Peyer's patch (tissue), 4 donors: ENCODE measurements around the gene RRP8. TPM values are rescaled to one million over a fixed set of nuclear protein-coding genes. Genes with fewer than 3 reads are reported as not detected.

Experiments used
- DNase-seq, 3 donors: peaks; one replicate each; pipeline ENCODE4 v3.0.0-alpha.2; 2017 to 2019
- H3K27ac ChIP-seq, 4 donors: fragments of 200-600 bp; sonication (generic); one replicate each; pipeline ENCODE4 v1.5.1; 2016 to 2019
- H3K27me3 ChIP-seq, 2 donors: fragments of 200-600 bp; sonication (generic); one replicate each; pipeline ENCODE4 v1.5.1; 2019
- H3K36me3 ChIP-seq, 3 donors: fragments of 200-600 bp; sonication (generic); one replicate each; pipeline ENCODE4 v1.5.1; 2016 to 2019
- H3K4me1 ChIP-seq, 4 donors: fragments of 200-600 bp; sonication (generic); one replicate each; pipeline ENCODE4 v1.5.1; 2016 to 2019
- H3K4me3 ChIP-seq, 4 donors: fragments of 200-600 bp; sonication (generic); 1 replicate in 3 of 4; 2 replicates in 1 of 4; pipeline ENCODE4 v1.5.1; 2016 to 2019; ENCODE audit warnings: mild to moderate bottlenecking in 1 of 4
- H3K9me3 ChIP-seq, 4 donors: fragments of 200-600 bp; sonication (generic); one replicate each; pipeline ENCODE4 v1.5.1; 2016 to 2019; ENCODE audit warnings: mild to moderate bottlenecking in 1 of 4
- CTCF ChIP-seq, 6 experiments: fragments of 450-650 bp in 4 of 6; fragments of 200-600 bp in 2 of 6; sonication (generic) in 1 of 6; IDR thresholded peaks; one replicate each; pipeline ENCODE4 v1.5.1; 2017 to 2019; ENCODE audit warnings: antibody characterized with exemption in 6 of 6, mild to moderate bottlenecking in 3 of 6, moderate library complexity in 1 of 6
- POLR2A ChIP-seq, 2 donors: fragments of 450-650 bp; IDR thresholded peaks; one replicate each; pipeline ENCODE4 v1.5.1; 2017; ENCODE audit warnings: antibody characterized with exemption in 2 of 2, mild to moderate bottlenecking in 2 of 2, moderate library complexity in 2 of 2
- total RNA-seq, 4 donors: library from RNA; depleted of rRNA; stranded (reverse); fragments of >200 nt; gene quantifications; one replicate each; pipeline ENCODE4 v1.1.0, GENCODE V29; 2016

Gene RRP8
- total RNA-seq, 4 donors from 2014 or later: 11.4 to 28.9 (median 17.5) TPM

GRCh38 chr11:6559369-6559768, 44.0 kb downstream of the RRP8 start:
- DNase-seq: no peak
- Histone ChIP-seq H3K9me3 (no peaks in the 10 kb centered on the region), H3K4me3 (no peak overlapping the region), H3K27me3 (no peaks in the 10 kb centered on the region), H3K36me3 (no peaks in the 10 kb centered on the region), H3K4me1 (no peaks in the 10 kb centered on the region), H3K27ac (no peak overlapping the region)
- TF ChIP-seq POLR2A (IDR thresholded peaks at IDR 0.05) (no peak), CTCF (IDR thresholded peaks at IDR 0.05) (no peak)

- H3K27me3 ChIP-seq: no peaks in the 10 kb centered on the region
- no peaks in the 10 kb centered on the region for H3K36me3 ChIP-seq
- H3K4me1 ChIP-seq: no peaks in the 10 kb centered on the region
- no peak overlapping the region for H3K4me3 ChIP-seq
- H3K9me3 ChIP-seq: no peaks in the 10 kb centered on the region
- TF ChIP-seq POLR2A (IDR thresholded peaks at IDR 0.05) (no peak), CTCF (IDR thresholded peaks at IDR 0.05) (no peak)
- no peak overlapping the region for H3K27ac ChIP-seq
- no peak for DNase-seq
These were observed 45.4 kb downstream of the RRP8 start for GRCh38 chr11:6557761-6558674.

- TF ChIP-seq CTCF (IDR thresholded peaks at IDR 0.05) (no peak), POLR2A (IDR thresholded peaks at IDR 0.05) (no peak)
- Histone ChIP-seq H3K4me1 (no peaks in the 10 kb centered on the region), H3K9me3 (no peaks in the 10 kb centered on the region), H3K27ac (no peak overlapping the region), H3K27me3 (no peaks in the 10 kb centered on the region), H3K4me3 (no peak overlapping the region), H3K36me3 (no peaks in the 10 kb centered on the region)
- DNase-seq: no peak
These were observed 46.4 kb downstream of the RRP8 start for GRCh38 chr11:6557063-6557462.

GRCh38 chr11:6556139-6556949, 47.1 kb downstream of the RRP8 start:
- TF ChIP-seq CTCF (IDR thresholded peaks at IDR 0.05): no peak
- Histone ChIP-seq H3K27me3 (no peaks in the 10 kb centered on the region), H3K4me3 (no peak overlapping the region), H3K9me3 (no peaks in the 10 kb centered on the region), H3K4me1 (no peaks in the 10 kb centered on the region), H3K36me3 (no peaks in the 10 kb centered on the region), H3K27ac (no peak overlapping the region)
- DNase-seq: no peak

- Histone ChIP-seq H3K4me1 (no peaks in the 10 kb centered on the region), H3K9me3 (no peaks in the 10 kb centered on the region), H3K27me3 (no peaks in the 10 kb centered on the region), H3K4me3 (no peak overlapping the region), H3K27ac (no peak overlapping the region), H3K36me3 (no peaks in the 10 kb centered on the region)
- TF ChIP-seq POLR2A (IDR thresholded peaks at IDR 0.05) (no peak), CTCF (IDR thresholded peaks at IDR 0.05) (no peak)
- no peak for DNase-seq
These were observed 48.3 kb downstream of the RRP8 start for GRCh38 chr11:6554828-6555706.
